Adipose tissue (tissue), 3 donors: ENCODE data around the gene PRELID3B. TPM values are rescaled to one million over a fixed set of nuclear protein-coding genes. Genes with fewer than 3 reads are reported as not detected.

Source experiments
- H3K27ac ChIP-seq: one replicate; pipeline ENCODE4 v1.5.1; 2013; ENCODE audit warnings: low read depth, low read length
- WGBS, 3 donors: extraction: QIAGEN DNeasy Blood & Tissue Kit; methylation state at CpG; one replicate each; pipeline ENCODE4 v1.1.7; 2013; 5-methylcytosine and 5-hydroxymethylcytosine counted together
- polyA plus RNA-seq, 3 donors: library from polyadenylated mRNA; stranded (reverse); fragments of 200-250 nt; gene quantifications; one replicate each; pipeline ENCODE4 v1.2.3, GENCODE V29; 2013
- donor health status: healthy with polysubstance abuse.
- donor health status: Bipolar disorder and iron deficiency.
- donor health status: healthy.

The PRELID3B gene
- polyA plus RNA-seq = 10 to 100 TPM; 16.3 to 34.1 (median 25.4) TPM

DNA sequence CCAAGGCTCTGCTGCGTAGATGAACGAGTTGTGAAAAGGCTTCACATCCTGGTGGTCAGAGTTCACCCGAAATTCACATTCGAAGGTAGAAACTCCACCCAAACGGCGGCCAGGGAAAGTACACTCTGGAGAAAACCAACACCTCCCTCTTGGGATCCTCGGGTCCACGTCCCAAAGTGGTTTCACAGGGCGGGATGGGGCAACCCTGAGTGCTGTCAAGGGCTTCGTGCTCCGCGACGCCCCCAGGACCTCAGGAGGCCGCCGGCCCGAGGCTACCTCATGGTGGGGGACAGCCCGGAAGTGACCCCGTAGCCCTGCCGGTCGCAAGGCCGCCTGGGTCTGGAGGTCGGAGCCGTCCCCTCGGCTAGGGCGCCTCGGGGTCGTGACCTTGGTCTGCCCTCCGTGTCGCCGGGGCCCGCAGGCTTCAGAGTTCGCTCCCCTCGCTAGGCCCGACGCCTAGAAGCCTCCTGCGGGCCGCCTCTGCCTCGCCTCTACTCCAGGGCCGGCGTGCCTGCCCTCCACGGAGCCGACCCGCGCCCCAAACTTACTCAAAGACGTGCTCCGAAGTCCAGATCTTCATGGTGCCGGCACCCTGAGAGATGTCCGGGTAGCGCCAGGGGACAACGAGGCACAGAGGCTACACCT lies at the start of gene PRELID3B:
Gene PRELID3B, minus strand, starts transcription at position 636 of the 645 bp plus-strand sequence. Its CDS starts 56 bp downstream, at position 580.
- 1 to 4% (median 3%) methylated on average over 44 to 50 of the region's 50 CpGs for WGBS, 3 donors
- no peak within 1 kb of the TSS for H3K27ac ChIP-seq

- 12 to 13% (median 12%) methylated on average over 5 of the region's 5 CpGs for WGBS, 3 donors
- H3K27ac ChIP-seq = no peak overlapping the region
Measured at GRCh38 chr20:59087829-59088433, 45.3 kb upstream of the PRELID3B start.

- whole genome bisulfite sequencing, 3 donors = 81 to 94% (median 90%) methylated on average over 5 of the region's 5 CpGs
Measured at GRCh38 chr20:59086923-59087322, 44.3 kb upstream of the PRELID3B start.

GRCh38 chr20:59084041-59084850 lies 41.7 kb upstream of the PRELID3B start:
- 42 to 69% (median 54%) methylated on average over 9 of the region's 9 CpGs for WGBS, 3 donors
- H3K27ac ChIP-seq = no peak overlapping the region

More at GRCh38 chr20:59086923-59087322, 44.3 kb upstream of the PRELID3B start:
- H3K27ac ChIP-seq = no peak overlapping the region

DNA sequence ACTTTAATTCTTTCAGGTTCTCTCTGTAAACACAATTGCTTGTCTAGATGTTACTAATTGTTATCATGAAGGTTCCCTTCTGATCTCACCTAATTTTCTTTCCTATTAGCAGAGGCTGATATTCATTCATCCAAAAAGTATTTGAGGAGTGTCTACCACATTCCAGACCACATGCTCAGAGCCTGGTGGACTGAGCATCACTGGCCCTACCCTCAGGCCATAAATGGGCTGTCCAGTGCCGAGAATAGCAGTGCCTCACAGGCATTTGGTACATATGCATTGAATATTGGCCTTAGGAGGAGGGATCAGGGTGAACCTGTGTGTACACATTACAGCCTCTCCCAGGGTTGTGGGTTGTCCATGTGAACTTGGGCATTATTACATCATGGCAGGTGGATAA lies 40.4 kb upstream of the PRELID3B start:
- WGBS, 3 donors = 76 to 85% (median 79%) methylated on average over 1 of the region's 1 CpG
- no peak overlapping the region for H3K27ac ChIP-seq

DNA sequence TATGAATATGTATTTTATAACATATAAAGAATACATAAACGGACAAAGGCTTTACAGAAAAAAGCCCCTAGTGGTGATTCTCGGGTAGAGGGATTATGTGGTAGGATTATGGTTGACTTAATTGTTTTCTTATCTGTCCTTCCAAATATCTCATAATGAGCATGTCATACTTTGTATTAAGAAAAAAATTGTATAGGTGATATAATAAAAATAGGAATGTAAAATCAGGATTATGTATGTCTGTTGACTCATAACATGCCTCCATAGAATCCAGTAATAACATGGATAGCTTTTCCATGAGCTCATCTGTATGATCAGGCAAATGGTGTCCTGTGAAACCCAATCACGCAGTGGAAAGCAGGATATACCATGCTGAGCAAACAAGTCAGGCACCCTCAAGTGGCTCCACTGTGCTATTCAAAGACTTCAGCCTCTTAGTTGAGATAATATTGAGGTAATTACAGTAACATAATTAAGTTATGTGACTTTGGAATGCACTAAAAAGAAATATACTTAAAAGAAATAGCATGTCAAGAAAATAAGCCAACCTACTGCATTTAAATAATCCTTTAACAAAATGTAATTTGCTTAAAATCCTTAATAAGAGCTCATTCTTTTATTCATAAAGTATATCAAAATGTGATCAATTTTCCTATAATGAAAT lies 39.6 kb upstream of the PRELID3B start:
- 28 to 45% (median 37%) methylated on average over 3 of the region's 3 CpGs for WGBS, 3 donors
- no peak overlapping the region for H3K27ac ChIP-seq

- H3K27ac ChIP-seq = no peak overlapping the region
- WGBS, 3 donors = 43 to 52% (median 49%) methylated on average over 3 of the region's 3 CpGs
Measured at GRCh38 chr20:59081036-59081435, 38.5 kb upstream of the PRELID3B start.

- WGBS, 3 donors = 56 to 75% (median 75%) methylated on average over 5 of the region's 5 CpGs
- no peak overlapping the region for H3K27ac ChIP-seq
Measured at GRCh38 chr20:59078231-59078630, 35.6 kb upstream of the PRELID3B start.

- WGBS, 3 donors = 46 to 61% (median 54%) methylated on average over 1 of the region's 1 CpG
Measured at GRCh38 chr20:59077705-59078104, 35.1 kb upstream of the PRELID3B start.

GRCh38 chr20:59075934-59076508 lies 33.4 kb upstream of the PRELID3B start:
- H3K27ac ChIP-seq = no peak overlapping the region
- 73 to 79% (median 75%) methylated on average over 4 of the region's 4 CpGs for WGBS, 3 donors

More at GRCh38 chr20:59077705-59078104, 35.1 kb upstream of the PRELID3B start:
- no peak overlapping the region for H3K27ac ChIP-seq

DNA sequence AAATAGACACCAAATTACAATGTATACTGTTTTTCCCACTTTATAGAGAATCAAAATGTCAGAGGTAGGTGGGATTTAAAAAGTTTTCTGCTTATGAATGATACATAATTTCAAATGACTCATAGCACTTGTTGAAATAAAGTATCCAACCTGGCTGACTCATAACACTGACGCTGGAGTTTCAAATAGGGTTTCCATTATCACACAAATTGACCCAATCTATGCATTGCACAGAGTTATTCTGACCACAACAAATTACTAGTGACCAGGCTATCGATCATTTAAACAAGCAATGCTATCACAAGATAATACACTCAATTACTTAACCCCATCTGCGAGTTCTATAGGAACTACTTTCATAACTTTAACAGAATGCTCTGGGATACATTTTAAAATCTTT lies 31.9 kb upstream of the PRELID3B start:
- no peak overlapping the region for H3K27ac ChIP-seq
- WGBS, 3 donors = 28 to 44% (median 41%) methylated on average over 3 of the region's 3 CpGs

DNA sequence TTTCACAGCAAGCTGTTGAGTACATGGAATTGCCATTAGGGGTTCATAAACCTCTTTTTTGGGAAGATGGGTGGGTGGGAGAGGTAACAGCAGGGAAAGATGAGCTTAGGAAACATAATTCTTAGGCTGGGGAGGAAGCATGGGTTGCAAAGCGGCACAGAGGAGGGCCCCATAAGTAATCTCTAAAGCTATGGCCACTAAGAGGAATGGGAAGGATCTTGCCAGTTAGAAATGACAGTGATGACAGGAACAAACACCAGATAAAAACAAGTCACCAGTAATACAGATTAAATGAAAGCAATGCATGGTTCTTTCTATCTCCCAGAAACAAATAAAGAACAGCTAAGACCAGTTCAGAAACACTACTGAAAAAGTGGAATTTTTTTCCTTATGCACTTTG lies 31.0 kb upstream of the PRELID3B start:
- WGBS, 3 donors = 78 to 92% (median 91%) methylated on average over 1 of the region's 1 CpG
- no peak overlapping the region for H3K27ac ChIP-seq

- no peak overlapping the region for H3K27ac ChIP-seq
- WGBS, 3 donors = 85 to 90% (median 86%) methylated on average over 1 of the region's 1 CpG
Measured at GRCh38 chr20:59071216-59071615, 28.6 kb upstream of the PRELID3B start.

DNA sequence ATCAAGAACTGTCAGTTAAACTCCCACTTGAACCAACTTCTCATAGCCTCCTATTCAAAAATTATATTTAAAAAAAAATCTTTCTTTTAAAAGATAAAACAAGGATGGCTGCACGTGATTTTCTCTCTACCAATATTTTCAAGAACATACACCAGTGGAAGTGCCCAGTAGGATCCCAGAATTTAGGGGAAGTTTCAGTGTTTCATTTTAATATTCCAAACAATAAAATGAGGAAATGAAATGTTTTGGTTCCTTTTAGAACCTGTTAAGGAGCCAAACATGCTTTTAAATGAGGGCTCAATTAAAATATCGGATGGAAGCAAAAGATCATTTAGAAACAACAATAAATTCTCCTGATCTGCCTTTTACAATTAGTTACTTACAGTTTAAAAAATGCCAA lies 26.4 kb upstream of the PRELID3B start:
- 30 to 77% (median 32%) methylated on average over 2 of the region's 2 CpGs for WGBS, 3 donors
- no peak overlapping the region for H3K27ac ChIP-seq

DNA sequence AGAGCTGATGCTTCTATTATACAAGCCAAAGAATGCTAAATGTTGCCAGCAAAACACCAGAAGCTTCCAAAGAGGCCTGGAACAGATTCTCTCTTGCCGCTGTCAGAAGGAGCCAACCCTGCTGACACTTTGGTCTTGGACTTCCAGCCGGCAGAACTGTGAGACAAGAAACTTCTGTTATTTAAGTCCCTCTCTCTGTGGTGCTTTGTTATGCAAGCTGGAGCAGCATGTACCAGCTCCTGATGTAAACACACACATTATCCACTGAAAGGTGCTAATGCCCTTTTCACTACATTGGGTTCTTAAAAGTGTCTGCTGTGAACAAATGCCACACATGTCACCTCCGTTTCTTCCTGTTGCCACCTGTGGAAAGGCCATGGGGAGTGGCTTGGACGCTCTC lies 25.9 kb upstream of the PRELID3B start:
- H3K27ac ChIP-seq = no peak overlapping the region
- 81 to 84% (median 83%) methylated on average over 4 of the region's 4 CpGs for WGBS, 3 donors

- WGBS, 3 donors = 33 to 47% (median 41%) methylated on average over 4 of the region's 4 CpGs
- no peak overlapping the region for H3K27ac ChIP-seq
Measured at GRCh38 chr20:59064214-59064722, 21.7 kb upstream of the PRELID3B start.

- WGBS, 3 donors = 33 to 46% (median 43%) methylated on average over 22 of the region's 22 CpGs
- H3K27ac ChIP-seq = no peak overlapping the region
Measured at GRCh38 chr20:59063358-59064213, 21.0 kb upstream of the PRELID3B start.
